Skeletal muscle cell (primary cell): Measurements from ENCODE around the gene ANKRD66.
"Not testable (repeated sequence)": the region's sequence is repeated elsewhere in the genome, so short reads cannot be mapped to it uniquely, and the experiment has no call there.

Experiments used
- DNase-seq: peaks from one replicate; pipeline ENCODE4 v3.0.0-alpha.2; 2010; ENCODE audit warnings: low read depth
- H3K4me3 ChIP-seq: 2 replicates; pipeline ENCODE4 v1.5.1; 2011; ENCODE audit warnings: low read depth, mild to moderate bottlenecking, control low read depth, low read length, moderate library complexity

ANKRD66 gene

GRCh38 chr6:46746696-46747095 is at the start of gene ANKRD66:
TSS of gene ANKRD66 (plus strand) at chr6:46746933. CDS start at chr6:46751949, 5,016 bp downstream.
- no peak for DNase-seq
- H3K4me3 ChIP-seq = no peak within 1 kb of the TSS

- H3K4me3 ChIP-seq = no peak overlapping the region
- DNase-seq = no peak
Observed at GRCh38 chr6:46699970-46700369, 46.8 kb upstream of the ANKRD66 start.

DNA sequence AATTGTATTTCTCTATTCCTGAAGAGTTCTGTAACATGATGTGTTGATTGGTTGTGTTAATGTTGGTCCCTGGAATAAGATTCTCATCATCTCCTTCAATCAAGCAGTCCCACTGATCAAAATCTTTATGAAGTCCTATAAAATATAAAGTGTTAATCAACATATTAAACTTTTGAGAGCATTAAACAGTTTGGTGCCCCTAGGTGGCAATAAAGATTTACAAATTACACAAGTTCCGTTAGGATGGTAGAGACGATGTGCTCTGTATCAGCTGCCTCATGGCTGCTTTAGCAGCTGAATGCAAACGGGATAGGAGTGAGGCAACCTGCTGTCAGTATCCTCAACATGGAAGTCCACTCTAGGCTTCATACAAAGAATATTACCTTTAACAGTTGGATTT is 42.2 kb upstream of the ANKRD66 start:
- no peak overlapping the region for H3K4me3 ChIP-seq
- DNase-seq = no peak

- DNase-seq = no peak
- no peak overlapping the region for H3K4me3 ChIP-seq
Observed at GRCh38 chr6:46706464-46706863, 40.3 kb upstream of the ANKRD66 start.

- no peak overlapping the region for H3K4me3 ChIP-seq
Observed at GRCh38 chr6:46711491-46711890, 35.2 kb upstream of the ANKRD66 start.

DNA sequence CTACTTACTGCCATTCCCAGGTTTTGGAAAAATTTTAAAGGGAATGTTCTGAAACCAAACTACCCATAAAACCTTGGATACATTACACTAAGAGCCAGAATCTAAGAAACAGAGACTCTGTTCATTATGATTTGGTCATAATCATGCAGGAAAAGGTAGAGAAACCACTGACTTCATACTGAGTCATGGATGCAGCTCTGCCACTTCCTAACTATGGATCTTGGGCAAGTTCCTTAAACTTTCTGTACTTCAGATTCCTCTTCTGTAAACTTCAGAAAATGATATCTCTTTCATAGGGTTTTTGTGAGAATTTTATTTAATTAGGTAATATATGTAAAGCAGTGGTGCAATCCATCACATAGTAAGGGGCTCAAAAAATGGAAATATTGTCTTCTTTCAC is 31.6 kb upstream of the ANKRD66 start:
- no peak for DNase-seq
- H3K4me3 ChIP-seq = no peak overlapping the region

More at GRCh38 chr6:46711491-46711890, 35.2 kb upstream of the ANKRD66 start:
- no peak for DNase-seq

GRCh38 chr6:46719099-46719498 is 27.6 kb upstream of the ANKRD66 start:
- peak; percentile 9 for DNase-seq
- no peak overlapping the region for H3K4me3 ChIP-seq

DNA sequence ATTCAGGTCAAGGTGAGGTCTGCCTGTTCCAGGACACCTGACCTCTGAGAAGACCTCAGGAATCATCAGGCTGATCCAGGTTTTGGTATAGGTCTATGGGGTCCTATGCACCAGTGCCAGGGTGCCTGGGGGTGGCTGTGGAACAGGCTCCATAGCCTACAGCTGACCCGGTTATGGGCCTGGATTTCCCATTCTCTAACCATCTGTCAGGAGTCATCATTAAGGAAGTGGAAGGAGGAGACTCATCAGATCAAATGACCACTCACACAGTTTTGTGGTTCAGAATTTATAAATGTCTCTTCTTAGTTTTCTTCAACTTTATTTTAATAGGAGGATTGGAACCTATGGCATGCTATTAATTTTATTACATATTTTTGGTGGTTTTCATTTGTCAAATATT is 26.3 kb upstream of the ANKRD66 start:
- DNase-seq = no peak
- H3K4me3 ChIP-seq = no peak overlapping the region

- H3K4me3 ChIP-seq = no peak overlapping the region
- no peak for DNase-seq
Observed at GRCh38 chr6:46729787-46730326, 16.9 kb upstream of the ANKRD66 start.

GRCh38 chr6:46730921-46731461 is 15.7 kb upstream of the ANKRD66 start:
- H3K4me3 ChIP-seq = no peak overlapping the region
- DNase-seq = no peak

- DNase-seq = no peak
Observed at GRCh38 chr6:46733341-46733801, 13.4 kb upstream of the ANKRD66 start.

GRCh38 chr6:46734867-46735719 is 11.6 kb upstream of the ANKRD66 start, which contains the start of gene PLA2G7:
TSS of gene PLA2G7 (minus strand) at chr6:46735375. CDS start at chr6:46722891, 12,484 bp downstream.
- peak within 1 kb of the TSS; percentile 34 for H3K4me3 ChIP-seq
- no peak for DNase-seq

More at GRCh38 chr6:46733341-46733801, 13.4 kb upstream of the ANKRD66 start:
- H3K4me3 ChIP-seq = no peak overlapping the region

GRCh38 chr6:46735720-46736031 is 11.1 kb upstream of the ANKRD66 start:
- no peak for DNase-seq
- no peak overlapping the region for H3K4me3 ChIP-seq

DNA sequence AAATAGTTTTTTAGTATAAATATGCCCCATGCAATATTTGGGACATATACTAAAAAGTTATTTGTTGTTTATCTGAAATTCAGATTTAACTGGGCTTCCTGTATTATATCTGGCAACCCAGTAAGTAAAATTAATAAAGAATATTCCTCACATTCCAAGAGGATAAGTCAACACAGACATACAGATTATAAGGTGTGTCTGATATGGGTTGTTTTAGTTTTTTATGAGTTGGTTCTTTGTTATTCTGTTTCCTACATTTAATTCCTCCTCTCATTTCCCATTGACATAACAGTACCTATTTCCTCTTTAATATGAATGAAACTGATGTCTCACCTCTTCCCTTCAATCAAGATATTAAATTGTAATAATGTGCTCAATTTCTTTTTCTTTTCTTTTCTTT is 9.8 kb upstream of the ANKRD66 start:
- no peak overlapping the region for H3K4me3 ChIP-seq
- no peak for DNase-seq

DNA sequence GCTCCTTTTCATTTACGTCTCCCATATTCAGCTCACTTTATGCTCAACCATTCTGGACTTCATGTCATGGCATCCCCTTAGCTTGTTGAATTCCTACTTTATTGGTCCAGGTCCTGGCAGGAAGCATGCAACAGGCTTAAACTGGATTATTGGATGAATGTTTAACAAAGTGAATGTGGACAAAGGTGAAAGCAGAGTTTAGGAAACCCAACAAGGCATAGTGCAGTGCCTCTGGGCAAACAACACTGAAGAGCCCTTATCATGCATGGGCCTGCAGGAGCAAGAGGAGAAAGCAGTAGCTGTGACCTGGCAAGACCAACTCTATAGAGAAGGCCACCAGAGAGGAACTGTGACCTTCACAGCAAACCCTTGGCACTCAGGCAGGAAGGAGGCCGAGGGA is 5.3 kb upstream of the ANKRD66 start:
- no peak overlapping the region for H3K4me3 ChIP-seq
- DNase-seq = no peak

DNA sequence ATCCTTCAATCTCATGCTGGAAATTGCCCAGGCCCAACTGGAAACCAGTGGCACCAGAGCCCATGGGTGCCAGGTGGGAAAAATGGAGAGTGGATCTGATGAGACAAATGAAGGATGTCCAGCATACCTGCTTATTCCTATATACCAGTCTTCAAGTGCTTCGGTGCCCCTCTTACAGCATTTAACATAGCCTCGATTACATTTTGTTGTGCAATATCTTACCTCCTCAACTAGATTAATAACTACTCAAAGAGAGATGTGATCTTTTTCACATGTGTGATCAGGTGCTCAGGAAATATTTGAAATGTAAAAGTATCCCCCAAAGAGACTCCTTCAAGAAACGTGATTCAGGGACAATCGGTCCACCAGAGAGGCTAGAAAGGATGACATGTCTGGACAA is 4.8 kb upstream of the ANKRD66 start:
- no peak overlapping the region for H3K4me3 ChIP-seq
- no peak for DNase-seq

- no peak for DNase-seq
Observed at GRCh38 chr6:46743425-46744158, 3.1 kb upstream of the ANKRD66 start.

DNA sequence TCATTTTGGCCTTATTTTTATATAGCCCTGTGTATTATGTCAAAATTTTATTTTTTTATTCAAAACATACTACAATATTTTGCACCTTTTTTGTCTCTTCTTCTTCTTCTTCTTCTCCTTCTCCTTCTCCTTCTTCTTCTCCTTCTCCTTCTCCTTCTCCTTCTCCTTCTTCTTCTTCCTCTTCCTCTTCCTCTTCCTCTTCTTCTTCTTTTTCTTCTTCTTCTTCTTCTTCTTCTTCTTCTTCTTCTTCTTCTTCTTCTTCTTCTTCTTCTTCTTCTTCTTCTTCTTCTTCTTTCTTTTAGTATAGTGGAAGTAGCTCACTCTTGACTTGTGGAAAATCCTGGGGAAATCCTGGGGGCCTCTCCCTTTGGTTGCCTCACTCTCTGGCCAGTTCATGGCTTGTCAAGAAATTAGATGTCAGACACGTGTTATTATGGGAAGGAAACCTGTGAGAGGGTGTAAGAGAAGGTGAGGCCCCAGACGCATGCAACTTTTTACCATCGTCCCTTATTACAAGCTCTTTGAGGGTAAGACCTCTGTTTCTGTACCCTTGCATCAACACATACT is 2.5 kb upstream of the ANKRD66 start:
- not testable (repeated sequence) for H3K4me3 ChIP-seq, DNase-seq

More at GRCh38 chr6:46743425-46744158, 3.1 kb upstream of the ANKRD66 start:
- no peak overlapping the region for H3K4me3 ChIP-seq

GRCh38 chr6:46745973-46746372 is 760 bp upstream of the ANKRD66 start:
- no peak overlapping the region for H3K4me3 ChIP-seq
- DNase-seq = no peak
